Ovary (tissue), 9 donors: Measurements from ENCODE around the gene ZFYVE9. TPM values are rescaled to one million over a fixed set of nuclear protein-coding genes. Genes with fewer than 3 reads are reported as not detected.

Source experiments
- polyA plus RNA-seq, 2 donors: library from polyadenylated mRNA; stranded (reverse); fragments of 200-250 nt in 1 of 2; fragments of 350-450 nt in 1 of 2; fragmentation: Illumina TruSeq in 1 of 2; extraction: RNeasy Lipid Tissue Mini Kit (QIAGEN cat#74804) in 1 of 2; gene quantifications; one replicate each; pipeline ENCODE4 v1.2.3, GENCODE V29; 2013 to 2014
- total RNA-seq, 7 donors: library from RNA; depleted of rRNA in 2 of 7; stranded (reverse); fragments of >200 nt in 2 of 7; fragmentation: NEBNext Ultra II Directional in 3 of 7; extraction: Animal tissue kit (Norgen Biotek cat#: 25700) in 3 of 7; gene quantifications; one replicate each; pipeline versions ENCODE4 v1.1.0 to v1.2.4, GENCODE V29; 2016 to 2023
- donor health status: DM: no; HTN: no; CAD: no; lungs with moderate emphysema.
- donor health status: DM: no; HTN: no; CAD: no.
- donor health status: Bipolar disorder and iron deficiency.
- donor health status: DM: yes; HTN: yes; CAD: no.
- donor health status: DM: no; HTN: no; CAD: no.
- donor health status: DM: yes; HTN: yes; CAD: no.

ZFYVE9 gene
- total and polyA plus RNA-seq, 9 donors, result 12.9 to 40.8 (median 33.4) TPM

Other genes starting within 250 kb of the ZFYVE9 start
- gene RAB3B, start 151.4 kb upstream of the ZFYVE9 start, total RNA-seq, result 1 to 10 TPM; 1.1 to 8.2 (median 4.0) TPM
- 1 to 10 TPM; 1.1 to 1.9 TPM for gene RAB3B, start 151.4 kb upstream of the ZFYVE9 start, polyA plus RNA-seq
- 10 to 100 TPM in 5 of 7 donors, 1 to 10 TPM in 2; 7.1 to 14.1 (median 11.4) TPM for gene KTI12, start 108.3 kb upstream of the ZFYVE9 start, total RNA-seq
- 10 to 100 TPM in 1 of 2 donors, 1 to 10 TPM in 1; 9.3 to 13.7 TPM for gene KTI12, start 108.3 kb upstream of the ZFYVE9 start, polyA plus RNA-seq
- gene TXNDC12, start 86.9 kb upstream of the ZFYVE9 start, total RNA-seq, result 10 to 100 TPM; 33.0 to 52.8 (median 41.0) TPM
- gene TXNDC12, start 86.9 kb upstream of the ZFYVE9 start, polyA plus RNA-seq, result 10 to 100 TPM; 27.3 to 29.4 TPM
- gene BTF3L4, start 85.8 kb upstream of the ZFYVE9 start, total RNA-seq, result 10 to 100 TPM; 37.8 to 68.1 (median 61.9) TPM
- 10 to 100 TPM; 51.9 to 73.9 TPM for gene BTF3L4, start 85.8 kb upstream of the ZFYVE9 start, polyA plus RNA-seq
- gene CC2D1B, start 224.1 kb downstream of the ZFYVE9 start, total RNA-seq, result 10 to 100 TPM; 21.6 to 38.9 (median 27.1) TPM
- 10 to 100 TPM; 15.5 to 21.1 TPM for gene CC2D1B, start 224.1 kb downstream of the ZFYVE9 start, polyA plus RNA-seq